H9 (cell line): Measurements from ENCODE around the gene GRIA1. TPM values are rescaled to one million over a fixed set of nuclear protein-coding genes. Genes with fewer than 3 reads are reported as not detected.

Experiments
- DNase-seq: peaks from one replicate; pipeline ENCODE4 v3.0.0-alpha.2; 2017
- H2AFZ ChIP-seq: one replicate; pipeline ENCODE4 v1.6.1; 2013; ENCODE audit warnings: mild to moderate bottlenecking, low read length, control low read depth, moderate library complexity
- H2AK5ac ChIP-seq: 2 replicates; pipeline ENCODE4 v1.6.1; 2013; ENCODE audit warnings: low read length, control low read depth, mixed read lengths; ENCODE audit not compliant: insufficient read length
- H2BK120ac ChIP-seq: one replicate; pipeline ENCODE4 v1.6.1; 2013; ENCODE audit warnings: low read depth, mild to moderate bottlenecking, low read length, control low read depth, inconsistent platforms; ENCODE audit not compliant: poor library complexity, severe bottlenecking
- H2BK12ac ChIP-seq: 2 replicates; pipeline ENCODE4 v1.6.1; 2013; ENCODE audit warnings: low read length, control low read depth, mixed read lengths, low read depth; ENCODE audit not compliant: insufficient read length
- H2BK15ac ChIP-seq: 2 replicates; pipeline ENCODE4 v1.6.1; 2013; ENCODE audit warnings: low read depth, low read length, control low read depth
- H2BK20ac ChIP-seq: one replicate; pipeline ENCODE4 v1.6.1; 2013; ENCODE audit warnings: low read depth, mild to moderate bottlenecking, low read length, control low read depth, inconsistent platforms; ENCODE audit not compliant: poor library complexity, severe bottlenecking
- H2BK5ac ChIP-seq: 2 replicates; pipeline ENCODE4 v1.6.1; 2013; ENCODE audit warnings: low read length, control low read depth, mixed read lengths; ENCODE audit not compliant: insufficient read length
- H3K14ac ChIP-seq: 2 replicates; pipeline ENCODE4 v1.6.1; 2013; ENCODE audit warnings: low read length, control low read depth; ENCODE audit not compliant: insufficient read depth
- H3K18ac ChIP-seq: 2 replicates; pipeline ENCODE4 v1.6.1; 2013; ENCODE audit warnings: low read depth, mild to moderate bottlenecking, mixed read lengths, low read length, control low read depth; ENCODE audit not compliant: insufficient read length
- H3K23ac ChIP-seq: 2 replicates; pipeline ENCODE4 v1.6.1; 2013; ENCODE audit warnings: low read length, control low read depth, mixed read lengths, low read depth; ENCODE audit not compliant: insufficient read length
- H3K23me2 ChIP-seq: 2 replicates; pipeline ENCODE4 v1.6.1; 2013; ENCODE audit warnings: low read depth, mild to moderate bottlenecking, mixed read lengths, low read length, control low read depth; ENCODE audit not compliant: insufficient read length, poor library complexity, severe bottlenecking
- H3K27ac ChIP-seq: 2 replicates; pipeline ENCODE4 v1.5.1; 2013; ENCODE audit warnings: low read length, control low read depth, mixed read lengths, low read depth; ENCODE audit not compliant: insufficient read length
- H3K27me3 ChIP-seq: 2 replicates; pipeline ENCODE4 v1.6.1; 2013; ENCODE audit warnings: low read length, control low read depth, inconsistent platforms; ENCODE audit not compliant: insufficient read depth
- H3K4ac ChIP-seq: 2 replicates; pipeline ENCODE4 v1.6.1; 2013; ENCODE audit warnings: low read depth, mild to moderate bottlenecking, control low read depth, inconsistent platforms, low read length, moderate library complexity
- H3K4me1 ChIP-seq: 2 replicates; pipeline ENCODE4 v1.6.1; 2013; ENCODE audit warnings: low read length, control low read depth, inconsistent platforms; ENCODE audit not compliant: insufficient read depth
- H3K4me2 ChIP-seq: 2 replicates; pipeline ENCODE4 v1.6.1; 2013; ENCODE audit warnings: low read length, control low read depth, mixed read lengths; ENCODE audit not compliant: insufficient read length, insufficient read depth
- H3K56ac ChIP-seq: 2 replicates; pipeline ENCODE4 v1.6.1; 2013; ENCODE audit warnings: low read depth, mild to moderate bottlenecking, mixed read lengths, low read length, control low read depth; ENCODE audit not compliant: insufficient read length
- H3K79me1 ChIP-seq: 2 replicates; pipeline ENCODE4 v1.6.1; 2013; ENCODE audit warnings: low read depth, mild to moderate bottlenecking, moderate library complexity, low read length, control low read depth, inconsistent platforms; ENCODE audit not compliant: insufficient read depth, poor library complexity, severe bottlenecking
- H3K79me2 ChIP-seq: 2 replicates; pipeline ENCODE4 v1.6.1; 2013; ENCODE audit warnings: low read length, control low read depth, inconsistent platforms; ENCODE audit not compliant: insufficient read depth
- H3K9ac ChIP-seq: 2 replicates; pipeline ENCODE4 v1.6.1; 2013; ENCODE audit warnings: low read length, control low read depth, mixed read lengths; ENCODE audit not compliant: insufficient read length; ENCODE audit errors: extremely low read depth
- H3K9me3 ChIP-seq: one replicate; pipeline ENCODE4 v1.6.1; 2013; ENCODE audit warnings: low read depth, low read length, inconsistent platforms; ENCODE audit not compliant: control insufficient read depth
- H3T11ph ChIP-seq: one replicate; pipeline ENCODE4 v1.6.1; 2013; ENCODE audit warnings: mild to moderate bottlenecking, low read length, control low read depth, inconsistent platforms
- H4K20me1 ChIP-seq: one replicate; pipeline ENCODE4 v1.6.1; 2013; ENCODE audit not compliant: control insufficient read depth, insufficient read length, insufficient read depth
- H4K5ac ChIP-seq: 2 replicates; pipeline ENCODE4 v1.6.1; 2013; ENCODE audit warnings: low read depth, mild to moderate bottlenecking, mixed read lengths, low read length, control low read depth; ENCODE audit not compliant: insufficient read length
- H4K8ac ChIP-seq: replicated peaks from 2 replicates; pipeline ENCODE4 v1.6.1; 2013; ENCODE audit warnings: low read length, control low read depth, mixed read lengths, low read depth; ENCODE audit not compliant: insufficient read length
- H4K91ac ChIP-seq: 2 replicates; pipeline ENCODE4 v1.6.1; 2013; ENCODE audit warnings: low read depth, mild to moderate bottlenecking, moderate library complexity, mixed read lengths, low read length, control low read depth; ENCODE audit not compliant: insufficient read length
- H3K27ac Mint-ChIP-seq, 3 experiments: 2 replicates in 2 of 3; 3 replicates in 1 of 3; pipeline ENCODE4 v1.8.0; 2020 to 2021; ENCODE audit warnings: mixed read lengths in 3 of 3, mild to moderate bottlenecking in 1 of 3, moderate library complexity in 1 of 3
- H3K27me3 Mint-ChIP-seq: 2 replicates; pipeline ENCODE4 v1.8.0; 2021; ENCODE audit warnings: low read depth, mild to moderate bottlenecking, moderate library complexity, mixed read lengths
- H3K36me3 Mint-ChIP-seq, 3 experiments: 2 replicates in 2 of 3; 3 replicates in 1 of 3; pipeline ENCODE4 v1.8.0; 2020 to 2021; ENCODE audit warnings: low read depth in 3 of 3, mixed read lengths in 3 of 3; ENCODE audit not compliant: insufficient read depth in 1 of 3
- H3K4me1 Mint-ChIP-seq, 2 experiments: 2 replicates each; pipeline ENCODE4 v1.8.0; 2020; ENCODE audit warnings: mixed read lengths in 2 of 2
- H3K4me3 Mint-ChIP-seq, 2 experiments: 2 replicates in 1 of 2; 3 replicates in 1 of 2; pipeline ENCODE4 v1.8.0; 2020 to 2021; ENCODE audit warnings: mild to moderate bottlenecking in 2 of 2, mixed read lengths in 2 of 2, moderate library complexity in 1 of 2
- H3K9me3 Mint-ChIP-seq, 2 experiments: 2 replicates in 1 of 2; 3 replicates in 1 of 2; pipeline ENCODE4 v1.8.0; 2020; ENCODE audit warnings: mild to moderate bottlenecking in 2 of 2, mixed read lengths in 2 of 2, moderate library complexity in 1 of 2
- CTCF ChIP-seq: fragments of 200-600 bp; sonication (generic); conservative IDR thresholded peaks from 3 replicates; pipeline ENCODE4 v1.8.0; 2021; ENCODE audit warnings: antibody characterized with exemption, mild to moderate bottlenecking
- WGBS: extraction: QIAGEN DNeasy Blood & Tissue Kit; methylation state at CpG from one replicate; pipeline ENCODE4 v1.1.7; 2013; ENCODE audit warnings: missing lambda C conversion rate, low lambda C conversion rate, mixed read lengths; ENCODE audit not compliant: insufficient read length; ENCODE audit errors: extremely low coverage; 5-methylcytosine and 5-hydroxymethylcytosine counted together
- total RNA-seq: library from RNA; stranded (reverse); gene quantifications from 2 replicates; pipeline ENCODE4 v1.2.1, GENCODE V29; 2021

GRIA1 gene
- total RNA-seq, 1 experiment from 2014 or later = 0.52 TPM

- H3K27me3 Mint-ChIP-seq = no peaks in the 10 kb centered on the region
- Histone ChIP-seq H4K5ac (no peak overlapping the region), H4K8ac (no peak overlapping the region), H3K27me3 (no peaks in the 10 kb centered on the region), H4K91ac (no peak overlapping the region), H2AK5ac (no peak overlapping the region), H3K23ac (no peak overlapping the region), H3K79me2 (no peaks in the 10 kb centered on the region), H3K18ac (no peak overlapping the region), H3K14ac (no peak overlapping the region), H2BK15ac (no peak overlapping the region), H2BK12ac (no peak overlapping the region), H3K79me1 (no peaks in the 10 kb centered on the region), H3K56ac (no peak overlapping the region), H3K9me3 (no peaks in the 10 kb centered on the region), H2BK120ac (no peak overlapping the region), H3T11ph (no peak overlapping the region), H3K27ac (no peak overlapping the region), H2BK20ac (no peak overlapping the region), H3K4ac (no peak overlapping the region), H2BK5ac (no peak overlapping the region), H3K4me1 (no peaks in the 10 kb centered on the region), H3K4me2 (no peak overlapping the region), H3K23me2 (no peaks in the 10 kb centered on the region), H4K20me1 (no peaks in the 10 kb centered on the region), H2AFZ (no peak overlapping the region), H3K9ac (no peak overlapping the region)
- no peak overlapping the region for H3K4me3 Mint-ChIP-seq
- no peak overlapping the region for H3K27ac Mint-ChIP-seq
- no CpG with 5 or more reads among the region's 1 CpG for WGBS
- no peak for DNase-seq
- H3K9me3 Mint-ChIP-seq = no peaks in the 10 kb centered on the region
- TF ChIP-seq CTCF = no peak
- H3K4me1 Mint-ChIP-seq = no peaks in the 10 kb centered on the region
- no peaks in the 10 kb centered on the region; a peak in 1 of 7 replicates for H3K36me3 Mint-ChIP-seq
Measured at GRCh38 chr5:153565822-153566221, 75.4 kb downstream of the GRIA1 start.
